HCT116 (cell line): ENCODE measurements around the gene RAB2B. TPM values are rescaled to one million over a fixed set of nuclear protein-coding genes. Genes with fewer than 3 reads are reported as not detected.

ENCODE experiments used
- ATAC-seq: fragments of 200-7000 bp; cut with Tn5 transposase; 2 replicates; pipeline ENCODE4 v1.9.1; 2020; ENCODE audit warnings: mild to moderate bottlenecking, moderate library complexity
- BruUV-seq: library from RNA; stranded (reverse); fragments of 400-500 nt; replicated peaks from 2 replicates; lab custom pipeline; 2021; lab: Mats Ljungman, UMichigan
- CTCF ChIA-PET: fragments of 300-600 bp; sonication (Branson Sonifier 250); formaldehyde crosslinking; loops from one replicate; lab custom pipeline; 2021; ENCODE audit warnings: antibody characterized with exemption; lab: Charles Lee
- POLR2A ChIA-PET: fragments of 300-600, 350-600 bp; sonication (Branson Sonifier 250); formaldehyde crosslinking; loops from one replicate; lab custom pipeline; 2021; ENCODE audit warnings: antibody characterized with exemption; lab: Charles Lee
- RAD21 ChIA-PET, 2 experiments: fragments of 300-600 bp; sonication (Branson Sonifier 250); formaldehyde crosslinking; loops; one replicate each; lab custom pipeline; 2023; ENCODE audit warnings: low total read pairs in 2 of 2; ENCODE audit not compliant: uncharacterized antibody in 2 of 2, unreplicated experiment in 2 of 2, low non-redundant PET in 1 of 2; lab: Charles Lee
- DNase-seq: peaks from one replicate; pipeline ENCODE4 v3.0.0-alpha.2; 2010; ENCODE audit warnings: low read depth, low spot score
- H2AFZ ChIP-seq: fragments of 200-600 bp; shearing (Covaris generic), sonication (generic); 2 replicates; pipeline ENCODE4 v1.6.1; 2017; ENCODE audit warnings: low read depth, mixed run types, mixed read lengths, antibody characterized with exemption, low read length; ENCODE audit not compliant: poor library complexity, severe bottlenecking
- H3K27ac ChIP-seq: 2 replicates; pipeline ENCODE4 v1.5.1; 2012; ENCODE audit warnings: low read depth, low read length
- H3K27me3 ChIP-seq: fragments of 200-600 bp; sonication (generic); 2 replicates; pipeline ENCODE4 v1.6.1; 2016; ENCODE audit warnings: mixed run types, low read length, mixed read lengths; ENCODE audit not compliant: insufficient read depth
- H3K36me3 ChIP-seq, 2 experiments: fragments of 200-500 bp in 1 of 2; fragments of 200-600 bp in 1 of 2; sonication (Bioruptor generic) in 1 of 2; sonication (generic) in 1 of 2; 2 replicates each; pipeline versions ENCODE4 v1.5.1 to v1.6.1; 2014 to 2016; ENCODE audit warnings: low read length in 2 of 2, inconsistent platforms in 1 of 2, mixed read lengths in 1 of 2, mixed run types in 1 of 2; ENCODE audit not compliant: insufficient read depth in 2 of 2, control insufficient read depth in 1 of 2
- H3K4me1 ChIP-seq, 2 experiments: fragments of 200-600 bp in 1 of 2; sonication (generic) in 1 of 2; 2 replicates each; pipeline versions ENCODE4 v1.5.1 to v1.6.1; 2012 to 2017; ENCODE audit warnings: low read length in 2 of 2, inconsistent platforms in 1 of 2, mild to moderate bottlenecking in 1 of 2, mixed read lengths in 1 of 2, mixed run types in 1 of 2, moderate library complexity in 1 of 2; ENCODE audit not compliant: insufficient read depth in 2 of 2, control insufficient read depth in 1 of 2
- H3K4me2 ChIP-seq: fragments of 200-600 bp; sonication (generic); 2 replicates; pipeline ENCODE4 v1.6.1; 2017; ENCODE audit warnings: mixed run types, low read length, mixed read lengths
- H3K4me3 ChIP-seq, 2 experiments: fragments of 200-600 bp in 1 of 2; sonication (generic) in 1 of 2; replicated peaks in 1 of 2; 2 replicates each; pipeline ENCODE4 v1.5.1; 2011 to 2016; ENCODE audit warnings: low read length in 2 of 2, control low read depth in 1 of 2, low read depth in 1 of 2, mild to moderate bottlenecking in 1 of 2, mixed read lengths in 1 of 2, mixed run types in 1 of 2
- H3K79me2 ChIP-seq: fragments of 200-600 bp; sonication (generic); 2 replicates; pipeline ENCODE4 v1.6.1; 2017; ENCODE audit warnings: mild to moderate bottlenecking, mixed run types, low read length, moderate library complexity, mixed read lengths; ENCODE audit not compliant: insufficient read depth
- H3K9ac ChIP-seq: fragments of 200-600 bp; sonication (generic); 2 replicates; pipeline ENCODE4 v1.6.1; 2016; ENCODE audit warnings: low read length, mixed read lengths
- H3K9me2 ChIP-seq: fragments of 200-600 bp; sonication (generic), shearing (Covaris generic); 2 replicates; pipeline ENCODE4 v1.6.1; 2017; ENCODE audit warnings: mixed run types, mild to moderate bottlenecking, moderate library complexity; ENCODE audit not compliant: insufficient read depth
- H3K9me3 ChIP-seq, 2 experiments: fragments of 200-500 bp in 1 of 2; fragments of 200-600 bp in 1 of 2; sonication (Bioruptor generic) in 1 of 2; sonication (generic) in 1 of 2; 2 replicates each; pipeline ENCODE4 v1.6.1; 2014 to 2017; ENCODE audit warnings: low read length in 2 of 2, mixed read lengths in 2 of 2, inconsistent platforms in 1 of 2, low read depth in 1 of 2, mild to moderate bottlenecking in 1 of 2, mixed run types in 1 of 2, moderate library complexity in 1 of 2; ENCODE audit not compliant: control insufficient read depth in 1 of 2, insufficient read depth in 1 of 2
- H4K20me1 ChIP-seq: fragments of 200-600 bp; sonication (generic), shearing (Covaris generic); 2 replicates; pipeline ENCODE4 v1.6.1; 2017; ENCODE audit warnings: mixed run types, mild to moderate bottlenecking, moderate library complexity; ENCODE audit not compliant: insufficient read depth
- CBX3 ChIP-seq: IDR thresholded peaks from 2 replicates; pipeline ENCODE4 v1.6.1; 2012; ENCODE audit warnings: low read depth
- EGR1 ChIP-seq: IDR thresholded peaks from 2 replicates; pipeline ENCODE4 v1.6.1; 2012; ENCODE audit warnings: low read depth
- ELF1 ChIP-seq: IDR thresholded peaks from 2 replicates; pipeline ENCODE4 v1.6.1; 2012; ENCODE audit warnings: low read depth, borderline replicate concordance
- EZH2 ChIP-seq: fragments of 200-600 bp; sonication (generic); IDR thresholded peaks from 2 replicates; pipeline ENCODE4 v1.6.1; 2017; ENCODE audit warnings: antibody characterized with exemption, mixed run types
- EZH2phosphoT487 ChIP-seq: fragments of 200-600 bp; IDR thresholded peaks from 2 replicates; pipeline ENCODE4 v1.6.1; 2018; ENCODE audit warnings: antibody characterized with exemption, borderline replicate concordance
- JUND ChIP-seq: IDR thresholded peaks from 2 replicates; pipeline ENCODE4 v1.6.1; 2012
- MAX ChIP-seq: IDR thresholded peaks from 2 replicates; pipeline ENCODE4 v1.6.1; 2012
- REST ChIP-seq: IDR thresholded peaks from 2 replicates; pipeline ENCODE4 v1.6.1; 2012; ENCODE audit warnings: low read depth
- SRF ChIP-seq: IDR thresholded peaks from 2 replicates; pipeline ENCODE4 v1.6.1; 2012; ENCODE audit warnings: low read depth
- intact Hi-C: fragments of 100-400 bp; cut with micrococcal nuclease; formaldehyde crosslinking; loops from 2 replicates; pipeline ENCODE4 v1.10.0; 2022
- total RNA-seq: library from RNA; stranded (reverse); gene quantifications from one replicate; pipeline ENCODE4 v1.2.1, GENCODE V29; 2021; ENCODE audit not compliant: unreplicated experiment

Gene RAB2B
- total RNA-seq, 1 experiment from 2014 or later: 24.3 TPM

GRCh38 chr14:21525571-21525961 is 48.8 kb upstream of the RAB2B start:
- ChIA-PET RAD21 (no interaction called here), CTCF (no interaction called here), POLR2A (no interaction called here)
- no peak for DNase-seq
- Histone ChIP-seq H3K4me3 (no peak overlapping the region), H4K20me1 (no peaks in the 10 kb centered on the region), H3K4me2 (no peak overlapping the region), H3K36me3 (no peaks in the 10 kb centered on the region), H3K27me3 (peaks cover 8% of the 10 kb centered on the region; the same call in 1 of the 2 replicates), H3K4me1 (peaks cover 0 to 5% of the 10 kb centered on the region in 2 experiments; a peak in 1 of 4 replicates), H3K9me3 (no peaks in the 10 kb centered on the region), H2AFZ (no peak overlapping the region), H3K9ac (no peak overlapping the region), H3K79me2 (no peaks in the 10 kb centered on the region), H3K27ac (no peak overlapping the region), H3K9me2 (no peaks in the 10 kb centered on the region)
- BruUV-seq: no TSS peak
- intact Hi-C loops: no loop called here
- no peak for ATAC-seq
- TF ChIP-seq EGR1 (no peak), ELF1 (no peak), SRF (no peak), EZH2phosphoT487 (no peak), EZH2 (no peak), JUND (no peak), CBX3 (no peak), REST (no peak), MAX (no peak)
